Measurements from ENCODE around the gene EME1. TPM values are rescaled to one million over a fixed set of nuclear protein-coding genes. Genes with fewer than 3 reads are reported as not detected.

The EME1 gene
- total RNA-seq, 1 donor from 2014 or later = 1.5 TPM

DNA sequence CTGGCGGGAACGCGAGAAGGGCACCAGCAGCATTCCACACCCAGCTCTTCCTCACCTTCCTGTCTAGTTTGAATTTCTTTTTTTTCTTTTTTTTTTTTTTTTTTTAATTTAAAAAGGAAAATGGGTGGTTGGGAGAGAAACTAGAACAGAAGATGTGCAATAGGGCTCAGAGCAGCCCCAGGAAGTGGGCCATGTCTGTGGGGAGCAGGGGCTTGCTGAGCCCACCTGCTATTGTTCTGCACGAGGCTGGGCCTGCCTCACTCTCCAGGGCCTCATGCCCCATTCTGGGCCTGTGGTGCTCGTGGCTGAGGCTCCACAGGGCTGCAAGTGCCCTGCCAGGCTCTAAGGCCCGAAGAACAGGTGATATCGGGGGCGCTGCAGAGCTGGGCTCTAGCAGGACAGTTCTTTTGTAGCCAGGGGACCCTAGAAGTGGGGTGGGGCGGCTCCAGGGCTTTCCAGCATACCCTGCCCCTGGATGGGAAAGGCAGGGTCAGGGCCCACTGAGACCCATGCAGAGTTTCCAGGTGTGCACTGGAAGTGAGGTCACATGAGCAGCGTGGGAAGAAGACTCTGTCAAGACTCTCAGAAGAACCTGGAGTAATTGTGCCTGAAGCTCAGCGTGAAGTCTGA lies 12.4 kb upstream of the EME1 start:
- intact Hi-C loops (cut with DNase I) = no loop called here
- ATAC-seq = no peak
- peak; percentile 36 for DNase-seq (ENCODE audit: low spot score)

DNA sequence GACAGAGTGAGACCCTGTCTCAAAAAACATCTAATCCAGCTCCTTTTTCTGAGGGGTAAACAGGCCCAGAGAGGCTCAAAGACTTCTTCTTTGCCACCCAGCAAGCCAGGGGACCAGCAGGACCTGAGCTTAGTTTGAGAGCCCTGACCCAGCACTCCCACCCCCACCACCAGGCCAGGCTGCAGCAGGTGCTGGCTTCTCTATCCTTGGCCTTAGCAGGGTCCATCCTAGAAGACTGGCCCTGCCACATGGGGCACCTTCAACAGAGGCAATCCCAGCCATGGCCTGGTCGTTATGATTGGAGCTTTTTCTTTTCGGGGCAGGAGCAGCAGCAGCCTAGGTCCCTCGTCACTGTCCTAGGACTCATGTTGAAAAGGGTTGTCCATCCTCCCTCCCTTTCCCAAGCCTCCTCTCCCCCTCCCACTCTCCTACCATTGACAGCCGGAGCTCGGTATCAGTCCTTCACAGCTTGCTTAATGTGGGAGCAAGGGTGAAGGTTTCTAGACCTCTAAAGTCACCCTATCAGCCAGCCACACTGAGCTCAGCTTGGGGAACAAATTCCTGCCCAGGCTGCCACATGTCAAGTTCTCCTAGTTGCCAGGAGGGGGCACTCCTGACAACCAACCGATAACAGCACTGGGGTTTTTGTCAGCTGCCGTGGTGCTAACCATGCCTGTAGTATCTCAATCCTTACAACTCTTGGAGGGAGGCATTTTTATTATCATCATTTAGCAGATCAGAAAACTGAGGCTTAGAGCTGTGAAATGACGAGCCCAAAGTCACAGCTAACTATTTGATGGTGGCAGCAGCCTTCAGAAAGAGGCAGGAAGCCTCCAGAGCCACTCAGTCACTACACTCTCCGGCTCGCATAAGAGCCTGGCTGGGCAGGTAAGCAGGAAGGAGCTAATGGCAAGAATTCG lies 11.2 kb upstream of the EME1 start:
- ATAC-seq = peak; percentile 59
- intact Hi-C loops (cut with DNase I) = no loop called here
- peak; percentile 31 for DNase-seq (ENCODE audit: low spot score)

DNA sequence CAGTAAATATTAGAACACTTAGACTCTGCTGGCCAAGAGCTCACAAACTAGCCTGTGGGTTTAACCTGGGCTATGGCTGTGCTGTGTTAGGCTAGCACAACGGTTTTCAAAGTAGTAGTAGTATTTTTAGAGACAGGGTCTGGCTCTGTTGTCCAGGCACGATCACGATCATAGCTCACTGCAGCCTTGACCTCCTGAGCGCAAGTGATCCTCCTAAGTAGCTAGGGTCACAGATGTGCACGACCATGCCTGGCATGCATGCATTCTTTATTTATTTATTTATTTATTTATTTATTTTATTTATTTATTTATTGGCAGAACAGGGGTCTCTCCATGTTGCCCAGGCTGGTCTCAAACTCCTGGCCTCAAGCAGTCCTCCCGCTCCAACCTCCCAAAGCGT lies 10.4 kb upstream of the EME1 start:
- DNase-seq (ENCODE audit: low spot score) (no peak), ATAC-seq (no peak)
- intact Hi-C loops (cut with DNase I) = no loop called here

DNA sequence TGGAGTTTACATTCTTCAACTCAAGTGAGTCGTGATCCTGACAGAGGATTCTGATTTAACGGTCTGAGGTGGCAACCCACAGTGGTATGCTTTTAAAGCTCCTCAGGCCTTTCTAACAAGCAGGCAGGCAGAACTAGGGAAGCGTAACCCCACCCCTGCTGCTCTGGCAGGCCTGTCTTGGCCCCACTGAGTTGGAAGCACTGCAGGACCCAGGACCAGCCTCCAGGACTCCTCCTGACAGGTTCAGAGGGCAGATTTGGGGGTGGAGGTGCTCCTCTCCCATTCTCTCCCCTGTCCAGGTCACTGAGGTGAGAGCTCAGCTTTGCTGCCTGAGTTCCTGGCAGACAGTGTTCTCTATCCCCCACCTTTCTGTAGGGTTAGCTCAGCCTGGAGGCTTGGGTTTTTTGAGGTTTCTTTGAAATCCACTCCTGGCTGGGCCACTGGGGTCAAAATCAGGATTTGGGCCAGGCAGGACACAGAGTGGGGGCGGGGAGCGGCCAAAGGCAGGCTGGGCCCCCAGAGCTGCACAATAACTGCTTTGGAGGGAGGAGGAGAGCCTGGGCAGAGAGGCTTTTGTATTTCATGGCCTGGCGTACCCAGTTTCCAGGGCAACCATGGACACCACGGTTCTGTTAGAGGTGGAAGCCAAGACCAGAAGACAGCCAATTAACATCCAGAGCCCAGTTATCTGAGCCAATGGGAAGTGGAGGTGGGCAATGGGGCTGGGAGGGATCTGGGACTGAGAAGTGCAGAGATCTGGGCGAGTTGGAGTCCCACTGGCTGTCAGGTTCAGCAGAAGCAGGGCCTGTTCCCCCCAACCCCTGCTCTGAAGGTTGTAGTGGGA lies 9.6 kb upstream of the EME1 start:
- ATAC-seq (peak; percentile 67), DNase-seq (ENCODE audit: low spot score) (peak; percentile 28)
- intact Hi-C loops (cut with DNase I) = no loop called here

DNA sequence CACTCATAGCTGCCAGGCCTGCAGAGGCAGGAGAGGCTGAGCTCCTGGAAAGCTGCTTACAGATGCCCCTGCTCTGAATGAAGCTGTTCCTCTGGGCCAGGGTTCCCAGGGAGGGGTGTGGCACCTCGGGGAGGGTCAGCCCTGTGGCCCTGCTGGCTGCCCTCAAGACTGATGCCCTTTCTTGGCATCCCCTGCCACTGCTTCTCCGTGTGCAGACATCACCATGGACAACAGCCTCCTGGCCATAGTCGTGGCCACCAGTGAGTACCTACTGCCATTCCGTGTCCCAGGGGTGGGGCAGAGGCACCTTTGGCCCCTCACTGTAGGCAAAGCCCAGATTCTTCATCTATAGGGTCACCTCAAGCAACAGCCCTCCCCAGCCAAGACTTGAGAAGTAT lies 9.0 kb upstream of the EME1 start:
- ATAC-seq = no peak
- intact Hi-C loops (cut with DNase I) = no loop called here
- no peak for DNase-seq (ENCODE audit: low spot score)

DNA sequence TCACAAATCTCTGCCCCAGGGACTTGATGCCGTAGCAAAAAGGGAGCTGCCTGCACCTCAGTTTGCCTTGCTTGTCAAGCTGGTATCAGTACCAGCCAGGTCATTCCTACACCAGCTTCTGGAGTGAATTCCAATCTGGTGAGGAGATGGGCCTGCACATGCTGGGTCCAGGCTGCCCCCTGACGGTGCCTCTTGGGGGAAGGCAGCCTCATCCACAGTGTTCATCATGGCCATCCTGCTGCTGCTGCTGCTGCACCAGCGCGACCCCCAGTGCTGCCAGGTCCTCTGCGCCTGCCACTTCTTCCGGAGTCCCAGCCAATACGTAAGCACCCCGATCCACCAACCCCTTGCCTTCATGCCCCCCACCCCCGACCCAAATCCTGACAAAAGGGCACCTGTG lies 8.3 kb upstream of the EME1 start:
- DNase-seq (ENCODE audit: low spot score) = no peak
- no peak for ATAC-seq

DNA sequence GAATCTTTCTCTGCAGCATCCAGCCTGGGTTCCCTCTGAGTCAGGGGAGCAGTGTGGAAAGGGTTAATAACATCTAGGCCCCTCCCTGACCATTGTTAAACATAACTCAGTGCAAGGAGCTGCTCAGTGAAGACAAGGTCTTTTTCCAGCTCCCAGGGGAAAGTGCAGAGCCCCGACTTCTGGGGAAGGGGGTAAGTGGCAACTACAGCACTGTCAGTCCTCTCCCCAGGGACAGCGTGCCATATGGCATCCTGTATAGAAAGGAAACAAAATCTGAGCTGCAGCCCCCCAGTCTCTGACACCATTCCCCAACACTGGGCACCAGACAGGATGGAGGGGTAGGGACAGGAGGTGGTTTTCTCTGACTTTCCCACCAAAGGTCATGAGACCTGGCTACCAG lies 7.9 kb upstream of the EME1 start:
- DNase-seq (ENCODE audit: low spot score) (no peak), ATAC-seq (no peak)
- intact Hi-C loops (cut with DNase I) = no loop called here

More for the DNA sequence above, 8.3 kb upstream of the EME1 start:
- intact Hi-C loops (cut with DNase I) = no loop called here

DNA sequence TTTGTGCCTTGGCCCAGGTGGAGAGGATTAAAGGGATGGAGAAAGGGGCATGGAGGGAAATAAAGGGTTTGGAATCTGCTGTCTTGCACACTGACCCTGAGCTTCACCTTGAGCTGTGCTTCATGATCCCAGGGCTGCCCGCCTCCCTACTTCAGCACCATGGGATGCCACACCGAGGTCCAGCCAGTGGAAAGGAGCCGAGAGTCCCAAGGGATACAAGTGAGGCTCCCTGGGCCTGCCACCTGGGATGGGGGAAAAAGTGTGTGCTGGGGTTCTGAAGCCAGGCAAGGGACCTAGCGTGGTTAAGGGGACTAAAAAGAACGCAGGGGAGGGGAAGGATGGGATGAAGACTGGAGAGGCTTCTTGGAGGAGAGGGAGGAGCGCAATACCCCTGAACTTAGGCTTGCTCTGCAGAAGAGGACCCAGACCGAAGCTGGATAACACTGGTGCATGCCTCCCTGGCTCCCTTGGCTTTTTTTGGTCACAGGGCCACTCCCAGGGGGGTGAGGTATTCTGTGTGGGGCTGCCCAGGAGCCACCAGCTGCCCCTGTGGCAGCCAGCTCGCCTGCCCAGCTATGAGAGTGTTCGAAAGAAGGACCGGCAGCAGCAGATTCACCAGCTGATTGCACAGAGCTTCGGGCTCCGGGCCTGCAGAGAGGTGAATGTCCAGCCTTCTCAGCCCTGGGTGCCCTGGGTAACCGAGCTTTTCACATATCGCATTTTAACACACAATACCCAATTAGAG lies 7.2 kb upstream of the EME1 start:
- DNase-seq (ENCODE audit: low spot score) (no peak), ATAC-seq (no peak)
- intact Hi-C loops (cut with DNase I) = no loop called here

DNA sequence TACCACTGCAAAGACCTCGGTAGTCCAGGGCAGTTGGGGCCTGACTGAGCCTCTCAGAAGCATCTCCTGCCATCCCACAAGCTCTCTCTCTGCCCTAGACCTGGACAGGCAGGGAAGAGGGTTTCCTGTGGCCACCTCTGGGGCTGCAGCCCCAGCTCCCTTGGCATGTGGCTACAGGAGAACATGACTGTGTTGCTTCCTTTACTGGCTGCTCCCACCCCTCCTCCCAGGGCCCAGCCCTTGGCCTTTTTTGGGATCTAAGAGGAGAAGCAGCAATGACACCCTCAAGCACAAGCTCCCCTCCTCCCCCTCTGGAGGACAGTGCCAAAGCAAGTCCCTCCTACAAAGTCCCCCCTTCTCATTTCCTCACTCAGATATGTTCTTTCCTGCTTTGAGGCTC lies 5.6 kb upstream of the EME1 start:
- intact Hi-C loops (cut with DNase I) = no loop called here
- no peak for DNase-seq (ENCODE audit: low spot score)
- no peak for ATAC-seq

DNA sequence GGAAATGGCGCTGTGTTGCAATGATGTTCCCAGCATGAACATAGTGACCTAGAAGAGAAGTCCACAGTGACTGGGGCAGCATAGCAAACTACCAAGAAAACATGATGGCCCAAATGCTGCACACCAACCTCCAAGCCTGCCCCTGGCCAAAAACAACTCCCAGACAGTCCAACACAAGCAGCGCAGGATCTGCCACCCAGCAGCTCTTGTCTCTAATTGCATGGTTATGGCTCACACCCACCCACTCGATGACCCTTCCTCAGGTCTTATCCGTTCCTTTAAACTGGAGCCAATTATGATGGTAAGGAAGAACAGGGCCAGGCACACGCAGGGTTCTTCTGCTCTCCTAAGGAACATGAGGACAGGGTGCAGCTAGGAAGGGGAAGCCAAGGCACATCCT lies 3.0 kb upstream of the EME1 start:
- no peak for ATAC-seq
- DNase-seq (ENCODE audit: low spot score) = no peak

DNA sequence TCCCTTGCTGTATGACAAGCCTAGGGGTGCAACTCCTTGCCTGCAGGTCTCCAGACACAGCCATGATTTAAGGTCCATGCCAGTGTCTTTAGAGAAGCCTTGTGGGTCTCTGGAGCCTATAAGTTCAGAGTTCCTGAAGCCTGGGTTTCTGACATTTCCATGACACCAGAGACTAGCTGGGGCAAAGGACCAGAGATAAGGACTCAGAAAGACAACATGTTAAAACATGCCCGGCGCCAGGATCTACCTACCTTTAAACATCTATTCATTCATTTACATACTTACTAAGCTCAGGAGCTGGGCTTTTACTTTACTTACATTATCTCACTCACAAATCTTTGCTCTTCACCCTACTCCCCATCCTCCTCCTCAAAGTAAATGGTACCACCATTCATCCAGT lies 1.5 kb upstream of the EME1 start:
- no peak for ATAC-seq
- no peak for DNase-seq (ENCODE audit: low spot score)
- intact Hi-C loops (cut with DNase I) = no loop called here

More for the DNA sequence above, 3.0 kb upstream of the EME1 start:
- intact Hi-C loops (cut with DNase I) = no loop called here

DNA sequence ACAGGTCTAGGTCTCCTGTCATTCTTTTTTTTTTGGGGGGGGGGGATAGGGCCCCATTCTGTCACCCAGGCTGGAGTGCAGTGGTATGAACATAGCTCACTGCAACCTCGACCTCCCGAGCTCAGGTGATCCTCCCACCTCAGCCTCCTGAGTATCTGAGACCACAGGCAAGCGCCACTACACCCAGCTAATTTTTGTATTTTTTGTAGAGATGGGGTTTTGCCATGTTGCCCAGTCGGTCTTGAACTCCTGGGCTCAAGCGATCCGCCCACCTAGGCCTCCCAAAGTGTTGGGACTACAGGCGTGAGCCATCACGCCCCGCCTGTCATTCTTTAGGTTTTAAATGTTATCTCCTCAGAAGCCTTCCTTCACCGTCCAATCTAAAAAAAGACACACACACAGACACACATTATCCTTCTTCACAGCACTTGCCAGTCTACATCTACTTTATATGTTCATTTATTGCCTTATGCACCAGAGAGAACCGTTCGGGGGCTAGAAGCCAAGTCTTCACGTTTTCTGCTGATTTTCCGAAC lies 739 bp upstream of the EME1 start:
- ATAC-seq = no peak
- intact Hi-C loops (cut with DNase I) = no loop called here
- DNase-seq (ENCODE audit: low spot score) = no peak

DNA sequence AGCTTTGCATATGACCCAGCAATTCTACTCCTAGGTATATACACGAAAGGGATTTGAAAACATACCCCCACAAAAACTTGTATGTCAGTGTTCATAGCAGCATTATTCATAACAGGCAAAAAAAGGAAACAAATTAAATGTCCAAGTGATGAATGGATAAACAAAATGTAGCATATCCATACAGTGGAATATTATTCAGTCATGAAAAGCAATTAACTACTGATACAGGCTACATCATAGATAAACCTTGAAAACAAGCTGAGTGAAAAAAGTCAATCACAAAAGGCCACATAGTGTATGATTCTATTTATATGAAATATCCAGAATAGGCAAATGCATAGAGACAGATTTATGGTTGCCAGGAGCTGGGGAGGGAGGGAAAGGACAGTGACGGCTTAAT lies 676 bp downstream of the EME1 start:
- no peak for ATAC-seq
- intact Hi-C loops (cut with DNase I) = no loop called here
- no peak for DNase-seq (ENCODE audit: low spot score)

DNA sequence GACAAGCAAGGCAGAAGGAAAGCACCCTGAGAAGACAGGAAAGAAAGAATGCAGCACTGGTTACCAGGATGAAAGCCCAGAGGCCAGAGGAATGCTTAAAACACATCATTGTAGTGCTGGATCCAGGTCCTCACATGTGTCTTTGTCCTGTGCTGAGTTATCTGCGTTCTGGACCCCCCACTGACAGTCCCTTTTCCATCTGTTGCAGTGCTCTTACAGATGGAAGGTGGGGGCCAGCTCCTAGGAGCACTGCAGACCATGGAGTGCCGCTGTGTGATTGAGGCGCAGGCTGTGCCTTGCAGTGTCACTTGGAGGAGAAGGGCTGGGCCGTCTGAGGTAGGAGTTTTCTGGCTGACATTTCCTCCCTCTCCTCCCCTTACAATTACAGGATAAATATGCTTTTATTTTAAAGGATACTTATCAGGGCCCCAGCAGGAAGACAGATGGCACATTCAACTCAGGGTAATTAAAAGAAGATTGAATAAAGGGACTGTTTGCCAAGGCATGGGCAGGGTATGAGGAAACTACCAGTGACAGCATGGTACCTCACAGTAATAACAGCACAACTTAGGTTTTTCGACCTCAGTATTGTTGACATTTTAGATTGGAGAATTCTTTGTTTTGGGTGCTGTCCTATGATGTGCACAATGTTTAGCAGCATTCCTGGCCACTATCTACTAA lies 3.0 kb downstream of the EME1 start:
- intact Hi-C loops (cut with DNase I) = no loop called here
- no peak for DNase-seq (ENCODE audit: low spot score)

DNA sequence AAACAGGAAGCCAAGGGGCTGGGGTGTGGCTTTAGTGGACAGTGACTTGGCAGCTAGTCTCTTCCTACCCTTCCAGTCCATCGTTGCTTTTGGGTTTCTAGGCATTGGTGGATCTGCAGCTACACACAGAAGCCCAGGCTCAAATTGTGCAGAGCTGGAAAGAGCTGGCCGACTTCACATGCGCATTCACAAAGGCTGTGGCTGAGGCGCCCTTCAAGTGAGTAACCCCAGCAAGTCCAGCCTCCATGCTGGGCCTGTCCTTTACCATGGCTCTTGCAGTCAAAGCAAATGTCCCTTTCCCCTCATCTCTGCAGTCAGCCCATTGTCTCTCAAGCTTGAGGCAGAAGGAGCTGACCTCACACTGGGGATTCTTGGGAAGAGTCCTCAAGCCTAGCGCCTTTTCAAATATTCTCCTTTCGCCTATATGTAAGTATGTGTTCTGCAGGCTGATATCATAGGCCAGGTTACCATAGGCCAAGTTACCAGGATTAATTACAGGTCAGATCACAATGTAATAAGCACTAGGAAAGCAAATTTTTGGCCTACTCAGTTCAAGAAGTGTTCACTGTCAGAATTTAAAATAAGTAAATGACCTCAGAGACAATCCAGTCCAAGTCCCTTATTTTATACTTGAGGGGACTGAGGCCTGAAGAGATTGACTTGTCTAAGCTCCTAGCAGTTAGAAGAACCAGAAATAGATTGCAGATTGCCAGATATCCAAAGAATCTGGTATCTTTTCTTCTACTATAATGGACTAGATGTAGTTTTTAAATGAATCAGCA lies 6.5 kb downstream of the EME1 start:
- no peak for ATAC-seq
- DNase-seq (ENCODE audit: low spot score) = no peak
- intact Hi-C loops (cut with DNase I) = no loop called here

More for the DNA sequence above, 3.0 kb downstream of the EME1 start:
- no peak for ATAC-seq

DNA sequence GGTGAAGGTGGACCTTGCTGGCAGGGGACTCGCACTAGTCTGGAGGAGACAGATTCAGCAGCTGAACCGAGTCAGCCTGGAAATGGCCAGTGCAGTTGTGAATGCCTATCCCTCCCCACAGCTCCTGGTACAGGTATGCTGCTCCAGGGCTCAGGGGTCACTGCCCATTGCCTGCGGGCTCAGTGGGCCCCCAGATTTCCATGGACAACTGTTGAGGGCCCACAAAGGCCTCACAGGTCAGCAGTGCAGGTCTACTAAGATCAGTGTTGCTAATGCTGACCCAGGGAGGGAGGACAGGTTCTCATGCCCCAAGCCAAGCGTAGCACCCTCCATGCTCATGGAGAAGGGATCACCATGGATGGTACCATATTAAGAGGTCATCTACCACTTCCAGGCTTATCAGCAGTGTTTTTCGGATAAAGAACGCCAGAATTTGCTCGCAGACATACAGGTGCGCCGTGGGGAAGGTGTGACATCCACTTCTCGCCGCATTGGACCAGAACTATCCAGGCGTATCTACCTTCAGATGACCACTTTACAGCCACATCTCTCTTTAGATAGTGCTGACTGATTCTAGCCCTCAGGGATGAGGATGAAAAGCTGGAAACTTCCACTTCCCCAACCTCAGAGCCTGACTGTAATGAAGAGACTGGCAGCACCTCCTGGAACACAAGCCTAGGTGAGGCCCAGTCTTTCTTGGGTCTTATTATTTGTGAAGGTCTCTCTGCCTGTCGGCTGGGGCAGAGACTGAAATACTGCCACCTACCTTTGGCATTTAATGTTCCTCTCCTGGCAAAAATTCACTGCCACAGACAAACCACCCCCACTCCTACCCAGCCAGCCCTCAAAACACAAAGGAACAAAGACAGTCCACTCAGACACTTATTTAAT lies 7.6 kb downstream of the EME1 start:
- ATAC-seq = no peak
- no peak for DNase-seq (ENCODE audit: low spot score)
- intact Hi-C loops (cut with DNase I) = no loop called here
